HepG2 (cell line): ENCODE measurements around the gene MAP4K3. TPM values are rescaled to one million over a fixed set of nuclear protein-coding genes. Genes with fewer than 3 reads are reported as not detected.

Experiments
- ATAC-seq: fragments of 200-7000 bp; cut with Tn5 transposase; 3 replicates; pipeline ENCODE4 v1.9.1; 2020; ENCODE audit warnings: mild to moderate bottlenecking, moderate library complexity
- BruUV-seq: library from RNA; stranded (reverse); fragments of 400-500 nt; replicated peaks from 2 replicates; lab custom pipeline; 2021; lab: Mats Ljungman, UMichigan
- CTCF ChIA-PET: fragments of 300-600 bp; formaldehyde crosslinking; extraction: SDS; loops from one replicate; lab custom pipeline; 2021; ENCODE audit warnings: low total read pairs, inconsistent platforms, low intra/inter-chr PET ratio; lab: Yijun Ruan, JAX
- POLR2A ChIA-PET: fragments of 350-600 bp; sonication (Branson Sonifier 250); formaldehyde crosslinking; loops from one replicate; lab custom pipeline; 2020; ENCODE audit warnings: antibody characterized with exemption, inconsistent platforms; lab: Yijun Ruan, JAX
- DNase-seq: peaks from one replicate; pipeline ENCODE4 v3.0.0-alpha.2; 2015; ENCODE audit warnings: low spot score
- FAIRE-seq: peaks from 3 replicates; lab custom pipeline; 2011; peaks lifted over from hg19 to GRCh38; lab: Jason Lieb, UNC
- H2AFZ ChIP-seq: one replicate; pipeline ENCODE4 v1.6.1; 2011; ENCODE audit warnings: low read length, inconsistent platforms
- H3K27ac ChIP-seq: fragments of 300-600 bp; 3 replicates; pipeline ENCODE4 v1.8.0; 2011; ENCODE audit warnings: mixed run types, mild to moderate bottlenecking, mixed read lengths, low read length, inconsistent platforms; ENCODE audit not compliant: insufficient read depth; ENCODE audit errors: extremely low read length
- H3K27me3 ChIP-seq, 2 experiments: fragments of 200-600 bp in 1 of 2; 2 replicates in 1 of 2; 3 replicates in 1 of 2; pipeline versions ENCODE4 v1.6.0 to v1.8.0; 2011; ENCODE audit warnings: low read length in 2 of 2, mild to moderate bottlenecking in 2 of 2, moderate library complexity in 2 of 2, inconsistent platforms in 1 of 2; ENCODE audit not compliant: insufficient read depth in 2 of 2, control insufficient read depth in 1 of 2
- H3K36me3 ChIP-seq, 2 experiments: fragments of 200-600 bp in 1 of 2; replicated peaks in 1 of 2; 2 replicates in 1 of 2; 3 replicates in 1 of 2; pipeline versions ENCODE4 v1.5.1 to v1.8.0; 2011; ENCODE audit warnings: low read length in 2 of 2, inconsistent platforms in 1 of 2; ENCODE audit not compliant: insufficient read depth in 2 of 2, control insufficient read depth in 1 of 2
- H3K4me1 ChIP-seq: 2 replicates; pipeline ENCODE4 v1.5.1; 2012; ENCODE audit warnings: low read length, inconsistent platforms; ENCODE audit not compliant: insufficient read depth
- H3K4me2 ChIP-seq: 2 replicates; pipeline ENCODE4 v1.6.0; 2011; ENCODE audit warnings: low read depth, low read length, inconsistent platforms
- H3K4me3 ChIP-seq, 3 experiments: fragments of 200-600 bp in 1 of 3; sonication (generic), shearing (Covaris generic) in 1 of 3; replicated peaks in 1 of 3; 2 replicates each; pipeline ENCODE4 v1.5.1; 2011 to 2016; ENCODE audit warnings: low read length in 3 of 3, inconsistent platforms in 2 of 3, low read depth in 2 of 3, mild to moderate bottlenecking in 2 of 3, control low read depth in 1 of 3, mixed read lengths in 1 of 3; ENCODE audit not compliant: insufficient read depth in 1 of 3
- H3K79me2 ChIP-seq: one replicate; pipeline ENCODE4 v1.6.1; 2011; ENCODE audit warnings: low read length, inconsistent platforms; ENCODE audit not compliant: insufficient read depth
- H3K9ac ChIP-seq: 2 replicates; pipeline ENCODE4 v1.6.0; 2011; ENCODE audit warnings: mild to moderate bottlenecking, low read depth, low read length, inconsistent platforms; ENCODE audit not compliant: insufficient read depth
- H3K9me3 ChIP-seq: 2 replicates; pipeline ENCODE4 v1.5.1; 2012; ENCODE audit warnings: mild to moderate bottlenecking, low read length
- H4K20me1 ChIP-seq: 2 replicates; pipeline ENCODE4 v1.6.0; 2011; ENCODE audit warnings: inconsistent platforms, mild to moderate bottlenecking, low read length, moderate library complexity; ENCODE audit not compliant: insufficient read depth
- BRD4 ChIP-seq: sonication (generic); formaldehyde crosslinking; IDR thresholded peaks from 2 replicates; pipeline ENCODE4 v1.4.0; 2020; ENCODE audit warnings: missing genetic modification reagents
- GFI1 ChIP-seq: sonication (generic); formaldehyde crosslinking; IDR thresholded peaks from 2 replicates; pipeline ENCODE4 v1.5.0; 2020; ENCODE audit warnings: missing genetic modification reagents, mild to moderate bottlenecking, borderline replicate concordance
- HOXD1 ChIP-seq: sonication (generic); formaldehyde crosslinking; IDR thresholded peaks from 2 replicates; pipeline ENCODE4 v1.5.0; 2020; ENCODE audit warnings: missing genetic modification reagents
- JARID2 ChIP-seq: sonication (generic); formaldehyde crosslinking; IDR thresholded peaks from 2 replicates; pipeline ENCODE4 v1.8.1; 2023; ENCODE audit warnings: missing genetic modification reagents, inconsistent platforms; ENCODE audit not compliant: insufficient replicate concordance
- KDM5A ChIP-seq: fragments of 200-600 bp; sonication (generic); IDR thresholded peaks from 2 replicates; pipeline ENCODE4 v1.7.0; 2018; ENCODE audit warnings: antibody characterized with exemption, mild to moderate bottlenecking, low read length, borderline replicate concordance
- KMT2A ChIP-seq: sonication (generic); formaldehyde crosslinking; IDR thresholded peaks from 2 replicates; pipeline ENCODE4 v1.4.0; 2020; ENCODE audit warnings: missing genetic modification reagents
- LRRFIP1 ChIP-seq: sonication (generic); formaldehyde crosslinking; conservative IDR thresholded peaks from 2 replicates; pipeline ENCODE4 v1.4.0; 2020; ENCODE audit warnings: missing genetic modification reagents
- NFE2 ChIP-seq: sonication (generic); formaldehyde crosslinking; IDR thresholded peaks from 2 replicates; pipeline ENCODE4 v1.4.0; 2020; ENCODE audit warnings: missing genetic modification reagents
- PLSCR1 ChIP-seq: sonication (generic); formaldehyde crosslinking; IDR thresholded peaks from 2 replicates; pipeline ENCODE4 v1.5.0; 2020; ENCODE audit warnings: missing genetic modification reagents, mild to moderate bottlenecking, borderline replicate concordance
- SALL1 ChIP-seq: sonication (generic); formaldehyde crosslinking; IDR thresholded peaks from 2 replicates; pipeline ENCODE4 v1.8.0; 2022; ENCODE audit warnings: mild to moderate bottlenecking, missing genetic modification reagents
- WIZ ChIP-seq: sonication (generic); formaldehyde crosslinking; IDR thresholded peaks from 2 replicates; pipeline ENCODE4 v1.5.1; 2020; ENCODE audit warnings: mild to moderate bottlenecking, missing genetic modification reagents
- ZNF367 ChIP-seq: sonication (generic); formaldehyde crosslinking; IDR thresholded peaks from 2 replicates; pipeline ENCODE4 v1.4.0; 2020; ENCODE audit warnings: missing genetic modification reagents, borderline replicate concordance
- ZNF496 ChIP-seq: sonication (generic); formaldehyde crosslinking; IDR thresholded peaks from 2 replicates; pipeline ENCODE4 v1.8.1; 2023; ENCODE audit warnings: mild to moderate bottlenecking, moderate library complexity, missing genetic modification reagents; ENCODE audit not compliant: insufficient replicate concordance
- ZNF556 ChIP-seq: sonication (generic); formaldehyde crosslinking; IDR thresholded peaks from 2 replicates; pipeline ENCODE4 v1.4.0; 2020; ENCODE audit warnings: mild to moderate bottlenecking, missing genetic modification reagents, borderline replicate concordance
- ZNF740 ChIP-seq: sonication (generic); formaldehyde crosslinking; IDR thresholded peaks from 2 replicates; pipeline ENCODE4 v1.4.0; 2020; ENCODE audit warnings: missing genetic modification reagents
- ZNF747 ChIP-seq: sonication (generic); formaldehyde crosslinking; IDR thresholded peaks from 2 replicates; pipeline ENCODE4 v1.8.1; 2023; ENCODE audit warnings: missing genetic modification reagents, mild to moderate bottlenecking, borderline replicate concordance
- WGBS: methylation state at CpG from one replicate; pipeline ENCODE4 v1.1.6; 2017; ENCODE audit warnings: low lambda C conversion rate; 5-methylcytosine and 5-hydroxymethylcytosine counted together
- in situ Hi-C: cut with HindIII; loops from 2 replicates; pipeline ENCODE4 v1.10.0; 2017; ENCODE audit warnings: low pct_unique_long_range_greater_than_20kb; ENCODE audit not compliant: extremely low pct_ligation_motif_present
- intact Hi-C: fragments of 100-400 bp; cut with micrococcal nuclease; formaldehyde crosslinking; loops from one replicate; pipeline ENCODE4 v1.10.0; 2022; ENCODE audit not compliant: unreplicated experiment
- polyA plus RNA-seq, 8 experiments: library from polyadenylated mRNA; depleted of rRNA in 3 of 8; stranded (reverse) in 7 of 8; unstranded in 1 of 8; fragments of >200 nt; fragmentation: Illumina TruSeq in 4 of 8; extraction: Trizol in 4 of 8; gene quantifications; 2 replicates each; pipeline versions ENCODE4 v1.2.1 to v1.2.3, GENCODE V29; 2011 to 2016; ENCODE audit warnings: low read depth in 4 of 8, missing spikeins in 1 of 8, mixed read lengths in 1 of 8; ENCODE audit not compliant: insufficient read depth in 1 of 8
- total RNA-seq, 5 experiments: library from RNA; depleted of rRNA; stranded (reverse); fragments of >200 nt; fragmentation: Illumina TruSeq; extraction: Trizol; gene quantifications; 2 replicates each; pipeline ENCODE4 v1.2.3, GENCODE V29; 2016; ENCODE audit warnings: low read depth in 1 of 5

The MAP4K3 gene
- total and polyA plus RNA-seq, 2 of the 13 experiments (the other 11 are each of a cell fraction or from before 2014, with no cell fraction given): 45.9 to 53.2 TPM

GRCh38 chr2:39435741-39436591 lies 1.1 kb downstream of the MAP4K3 start (continued):
- TF ChIP-seq LRRFIP1 (CRISPR knock-in tag) (no peak), HOXD1 (CRISPR knock-in tag) (no peak)
- TF ChIP-seq, all 625 proteins: peak for 75

- Histone ChIP-seq H3K4me3 (peak overlapping the region; percentile 92 to 95 (median 93)), H3K9me3 (no peaks in the 10 kb centered on the region), H3K4me2 (peak overlapping the region; percentile 86), H3K9ac (peak overlapping the region; percentile 92), H3K36me3 (no peaks in the 10 kb centered on the region), H3K79me2 (peaks cover 92% of the 10 kb centered on the region), H3K27me3 (no peaks in the 10 kb centered on the region; a peak in 1 of 5 replicates), H4K20me1 (peaks cover 49% of the 10 kb centered on the region), H3K4me1 (peaks cover 70% of the 10 kb centered on the region), H3K27ac (peak overlapping the region; percentile 94), H2AFZ (no peak overlapping the region)
- ChIA-PET POLR2A (interaction anchor here (1.0 kb wide), 1 partner anchor 80 kb away, joined by 3 read pairs; no protein-coding TSS in a partner anchor), CTCF (no interaction called here)
- intact Hi-C loops (loop anchor here (1.0 kb wide), 1 partner anchor 8 kb away; no protein-coding TSS in a partner anchor), in situ Hi-C loops (loop anchor here (5.0 kb wide), 1 partner anchor 67 kb away; no protein-coding TSS in a partner anchor)
- DNase-seq (no peak), FAIRE-seq (no peak), ATAC-seq (no peak)
- 5% methylated on average over 8 of the region's 8 CpGs for WGBS
- BruUV-seq: no TSS peak
- TF ChIP-seq ZNF367 (CRISPR knock-in tag) (no peak), GFI1 (CRISPR knock-in tag) (no peak), ZNF496 (CRISPR knock-in tag) (no peak), JARID2 (CRISPR knock-in tag) (no peak), BRD4 (no peak), ZNF747 (CRISPR knock-in tag) (no peak), NFE2 (no peak), ZNF556 (CRISPR knock-in tag) (no peak), PLSCR1 (CRISPR knock-in tag) (no peak), SALL1 (no peak), KMT2A (CRISPR knock-in tag) (0 out of 2 replicates have a peak, but pooled peaks have one; percentile 38), KDM5A (peak; percentile 7; the same call in 1 of the 2 replicates), ZNF740 (CRISPR knock-in tag) (no peak), WIZ (CRISPR knock-in tag) (no peak)
Observed at GRCh38 chr2:39435234-39435633, 1.9 kb downstream of the MAP4K3 start.
